ENCODE measurements around the gene POLE. TPM values are rescaled to one million over a fixed set of nuclear protein-coding genes. Genes with fewer than 3 reads are reported as not detected.
"Not testable (repeated sequence)": the region's sequence is repeated elsewhere in the genome, so short reads cannot be mapped to it uniquely, and the experiment has no call there.

Gene POLE
- total RNA-seq, 1 experiment from 2014 or later: 147 TPM

DNA sequence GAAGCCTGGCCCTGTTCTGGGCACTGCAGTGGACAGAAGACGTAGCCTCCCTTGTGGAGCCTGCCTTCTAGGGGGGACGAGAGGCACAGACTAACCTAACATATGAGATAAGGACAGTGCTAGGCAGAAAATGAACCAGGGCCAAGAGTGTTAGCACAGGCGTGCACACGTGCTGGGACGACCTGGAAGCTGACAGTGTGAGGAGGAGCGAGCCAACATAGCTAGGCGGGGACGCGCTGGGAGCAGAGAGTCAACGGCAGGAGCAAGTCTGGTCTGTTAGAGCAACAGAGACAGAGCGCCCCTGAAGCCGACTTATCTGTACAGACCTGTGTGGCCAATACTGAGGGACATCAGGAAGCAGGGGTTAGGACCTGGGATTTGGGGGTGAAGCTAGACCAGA lies 8.3 kb upstream of the POLE start:
- no peak for DNase-seq
- H3K79me1 ChIP-seq (ENCODE audit: insufficient read depth, low read depth, low read length, poor library complexity, severe bottlenecking): no peaks in the 10 kb centered on the region
- H2BK120ac ChIP-seq (ENCODE audit: low read depth, low read length, poor library complexity, severe bottlenecking): no peak overlapping the region
- Mint-ChIP-seq H3K27ac (no peak overlapping the region; a peak in 1 of 7 replicates), H3K36me3 (ENCODE audit: insufficient read depth in 1 of 3, low read depth in 3 of 3) (peaks cover 10 to 56% (median 22%) of the 10 kb centered on the region in 3 experiments), H3K27me3 (ENCODE audit: low read depth) (no peaks in the 10 kb centered on the region), H3K4me1 (no peaks in the 10 kb centered on the region), H3K4me3 (no peak overlapping the region), H3K9me3 (no peaks in the 10 kb centered on the region)
- no peak overlapping the region for H3T11ph ChIP-seq (ENCODE audit: low read length)
- no peaks in the 10 kb centered on the region for H4K20me1 ChIP-seq (ENCODE audit: control insufficient read depth, insufficient read depth, insufficient read length)
- H3K56ac ChIP-seq (ENCODE audit: insufficient read length, low read depth, low read length): no peak overlapping the region
- no peak overlapping the region for H2BK15ac ChIP-seq (ENCODE audit: low read depth, low read length)
- no peak overlapping the region for H2BK5ac ChIP-seq (ENCODE audit: insufficient read length, low read length)
- no peak overlapping the region for H2AK5ac ChIP-seq (ENCODE audit: insufficient read length, low read length)
- TF ChIP-seq, protein P1, sequence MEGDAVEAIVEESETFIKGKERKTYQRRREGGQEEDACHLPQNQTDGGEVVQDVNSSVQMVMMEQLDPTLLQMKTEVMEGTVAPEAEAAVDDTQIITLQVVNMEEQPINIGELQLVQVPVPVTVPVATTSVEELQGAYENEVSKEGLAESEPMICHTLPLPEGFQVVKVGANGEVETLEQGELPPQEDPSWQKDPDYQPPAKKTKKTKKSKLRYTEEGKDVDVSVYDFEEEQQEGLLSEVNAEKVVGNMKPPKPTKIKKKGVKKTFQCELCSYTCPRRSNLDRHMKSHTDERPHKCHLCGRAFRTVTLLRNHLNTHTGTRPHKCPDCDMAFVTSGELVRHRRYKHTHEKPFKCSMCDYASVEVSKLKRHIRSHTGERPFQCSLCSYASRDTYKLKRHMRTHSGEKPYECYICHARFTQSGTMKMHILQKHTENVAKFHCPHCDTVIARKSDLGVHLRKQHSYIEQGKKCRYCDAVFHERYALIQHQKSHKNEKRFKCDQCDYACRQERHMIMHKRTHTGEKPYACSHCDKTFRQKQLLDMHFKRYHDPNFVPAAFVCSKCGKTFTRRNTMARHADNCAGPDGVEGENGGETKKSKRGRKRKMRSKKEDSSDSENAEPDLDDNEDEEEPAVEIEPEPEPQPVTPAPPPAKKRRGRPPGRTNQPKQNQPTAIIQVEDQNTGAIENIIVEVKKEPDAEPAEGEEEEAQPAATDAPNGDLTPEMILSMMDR (conservative IDR thresholded peaks at IDR 0.05): no peak
- H3K79me2 ChIP-seq (ENCODE audit: insufficient read depth, low read length): no peaks in the 10 kb centered on the region
- no peaks in the 10 kb centered on the region for H3K9me3 ChIP-seq (ENCODE audit: control insufficient read depth, low read depth, low read length)
- H3K18ac ChIP-seq (ENCODE audit: insufficient read length, low read depth, low read length): no peak overlapping the region
- H3K4me1 ChIP-seq (ENCODE audit: insufficient read depth, low read length): no peaks in the 10 kb centered on the region
- no peak overlapping the region for H4K91ac ChIP-seq (ENCODE audit: insufficient read length, low read depth, low read length)
- H4K8ac ChIP-seq (replicated peaks; ENCODE audit: insufficient read length, low read depth, low read length): no peak overlapping the region
- H3K23me2 ChIP-seq (ENCODE audit: insufficient read length, low read depth, low read length, poor library complexity, severe bottlenecking): no peaks in the 10 kb centered on the region
- H3K4me2 ChIP-seq (ENCODE audit: insufficient read depth, insufficient read length, low read length): no peak overlapping the region
- no CpG with 5 or more reads among the region's 12 CpGs for WGBS (ENCODE audit: extremely low coverage, insufficient read length, low lambda C conversion rate)
- H2BK12ac ChIP-seq (ENCODE audit: insufficient read length, low read depth, low read length): no peak overlapping the region
- H2AFZ ChIP-seq (ENCODE audit: low read length): no peak overlapping the region
- H3K27me3 ChIP-seq (ENCODE audit: insufficient read depth, low read length): no peaks in the 10 kb centered on the region
- H3K27ac ChIP-seq (ENCODE audit: insufficient read length, low read depth, low read length): no peak overlapping the region
- no peak overlapping the region for H3K23ac ChIP-seq (ENCODE audit: insufficient read length, low read depth, low read length)
- H3K14ac ChIP-seq (ENCODE audit: insufficient read depth, low read length): no peak overlapping the region
- no peak overlapping the region for H4K5ac ChIP-seq (ENCODE audit: insufficient read length, low read depth, low read length)
- H3K9ac ChIP-seq (ENCODE audit: extremely low read depth, insufficient read length, low read length): no peak overlapping the region
- H2BK20ac ChIP-seq (ENCODE audit: low read depth, low read length, poor library complexity, severe bottlenecking): no peak overlapping the region
- H3K4ac ChIP-seq (ENCODE audit: low read depth, low read length): no peak overlapping the region

DNA sequence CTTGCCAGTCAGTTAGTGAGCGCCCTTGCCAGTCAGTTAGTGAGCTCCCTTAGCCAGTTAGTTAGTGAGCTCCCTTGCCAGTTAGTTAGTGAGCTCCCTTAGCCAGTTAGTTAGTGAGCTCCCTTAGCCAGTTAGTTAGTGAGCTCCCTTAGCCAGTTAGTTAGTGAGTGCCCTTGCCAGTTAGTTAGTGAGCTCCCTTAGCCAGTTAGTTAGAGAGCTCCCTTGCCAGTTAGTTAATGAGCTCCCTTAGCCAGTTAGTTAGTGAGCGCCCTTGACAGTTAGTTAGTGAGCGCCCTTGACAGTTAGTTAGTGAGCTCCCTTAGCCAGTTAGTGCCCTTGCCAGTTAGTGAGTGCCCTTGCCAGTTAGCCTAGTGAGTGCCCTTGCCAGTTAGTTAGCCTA lies 7.7 kb upstream of the POLE start:
- H3K14ac ChIP-seq (ENCODE audit: insufficient read depth, low read length); H2BK20ac ChIP-seq (ENCODE audit: low read depth, low read length, poor library complexity, severe bottlenecking); H3K23ac ChIP-seq (ENCODE audit: insufficient read length, low read depth, low read length); H2BK5ac ChIP-seq (ENCODE audit: insufficient read length, low read length); H3K4me2 ChIP-seq (ENCODE audit: insufficient read depth, insufficient read length, low read length); H4K8ac ChIP-seq (replicated peaks; ENCODE audit: insufficient read length, low read depth, low read length); H3K27ac Mint-ChIP-seq; H2BK120ac ChIP-seq (ENCODE audit: low read depth, low read length, poor library complexity, severe bottlenecking); H4K91ac ChIP-seq (ENCODE audit: insufficient read length, low read depth, low read length); H3K27me3 ChIP-seq (ENCODE audit: insufficient read depth, low read length); H2BK15ac ChIP-seq (ENCODE audit: low read depth, low read length); H3K23me2 ChIP-seq (ENCODE audit: insufficient read length, low read depth, low read length, poor library complexity, severe bottlenecking); H2BK12ac ChIP-seq (ENCODE audit: insufficient read length, low read depth, low read length); H3K56ac ChIP-seq (ENCODE audit: insufficient read length, low read depth, low read length); H2AFZ ChIP-seq (ENCODE audit: low read length); H3K79me1 ChIP-seq (ENCODE audit: insufficient read depth, low read depth, low read length, poor library complexity, severe bottlenecking); H3K4me1 ChIP-seq (ENCODE audit: insufficient read depth, low read length); H3T11ph ChIP-seq (ENCODE audit: low read length); H3K27ac ChIP-seq (ENCODE audit: insufficient read length, low read depth, low read length); H3K9me3 Mint-ChIP-seq; H3K27me3 Mint-ChIP-seq (ENCODE audit: low read depth); H3K4me3 Mint-ChIP-seq; H3K79me2 ChIP-seq (ENCODE audit: insufficient read depth, low read length); H3K4ac ChIP-seq (ENCODE audit: low read depth, low read length); DNase-seq; H3K9ac ChIP-seq (ENCODE audit: extremely low read depth, insufficient read length, low read length); H2AK5ac ChIP-seq (ENCODE audit: insufficient read length, low read length); H4K20me1 ChIP-seq (ENCODE audit: control insufficient read depth, insufficient read depth, insufficient read length); H3K4me1 Mint-ChIP-seq; H3K18ac ChIP-seq (ENCODE audit: insufficient read length, low read depth, low read length); H3K9me3 ChIP-seq (ENCODE audit: control insufficient read depth, low read depth, low read length); H4K5ac ChIP-seq (ENCODE audit: insufficient read length, low read depth, low read length): not testable (repeated sequence)
- H3K36me3 Mint-ChIP-seq (ENCODE audit: insufficient read depth in 1 of 3, low read depth in 3 of 3): peaks cover 10 to 56% (median 23%) of the 10 kb centered on the region in 3 experiments
- WGBS (ENCODE audit: extremely low coverage, insufficient read length, low lambda C conversion rate): no CpG with 5 or more reads among the region's 3 CpGs

Measured in H9 (cell line).